PC-9 (cell line): Measurements from ENCODE around the gene CFAP46.

Experiments
- EZH2 ChIP-seq: fragments of 200-600 bp; sonication (generic); IDR thresholded peaks from 2 replicates; pipeline ENCODE4 v1.8.0; 2017; ENCODE audit warnings: antibody characterized with exemption, low read depth
- TF ChIP-seq, protein P1 (sequence below): fragments of 200-600 bp; sonication (generic); conservative IDR thresholded peaks from 2 replicates; pipeline ENCODE4 v1.6.1; 2017; ENCODE audit warnings: mixed run types, antibody characterized with exemption, mild to moderate bottlenecking, moderate library complexity

- TF ChIP-seq, protein P1, sequence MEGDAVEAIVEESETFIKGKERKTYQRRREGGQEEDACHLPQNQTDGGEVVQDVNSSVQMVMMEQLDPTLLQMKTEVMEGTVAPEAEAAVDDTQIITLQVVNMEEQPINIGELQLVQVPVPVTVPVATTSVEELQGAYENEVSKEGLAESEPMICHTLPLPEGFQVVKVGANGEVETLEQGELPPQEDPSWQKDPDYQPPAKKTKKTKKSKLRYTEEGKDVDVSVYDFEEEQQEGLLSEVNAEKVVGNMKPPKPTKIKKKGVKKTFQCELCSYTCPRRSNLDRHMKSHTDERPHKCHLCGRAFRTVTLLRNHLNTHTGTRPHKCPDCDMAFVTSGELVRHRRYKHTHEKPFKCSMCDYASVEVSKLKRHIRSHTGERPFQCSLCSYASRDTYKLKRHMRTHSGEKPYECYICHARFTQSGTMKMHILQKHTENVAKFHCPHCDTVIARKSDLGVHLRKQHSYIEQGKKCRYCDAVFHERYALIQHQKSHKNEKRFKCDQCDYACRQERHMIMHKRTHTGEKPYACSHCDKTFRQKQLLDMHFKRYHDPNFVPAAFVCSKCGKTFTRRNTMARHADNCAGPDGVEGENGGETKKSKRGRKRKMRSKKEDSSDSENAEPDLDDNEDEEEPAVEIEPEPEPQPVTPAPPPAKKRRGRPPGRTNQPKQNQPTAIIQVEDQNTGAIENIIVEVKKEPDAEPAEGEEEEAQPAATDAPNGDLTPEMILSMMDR, result no peak
- TF ChIP-seq EZH2, result no peak
Measured at GRCh38 chr10:132944510-132944909, 2.1 kb upstream of the CFAP46 start.
